HG02884 (cell line): ENCODE measurements around the gene TFB2M.

Source experiments
- ATAC-seq: cut with Tn5 transposase; IDR thresholded peaks from one replicate; pipeline ENCODE4 v1.9.1; 2021; ENCODE audit warnings: mild to moderate bottlenecking, moderate library complexity; ENCODE audit not compliant: unreplicated experiment

Gene TFB2M

GRCh38 chr1:246515390-246516005 is 50.6 kb downstream of the TFB2M start:
- no peak for ATAC-seq

- ATAC-seq: no peak
Measured at GRCh38 chr1:246513619-246514343, 52.3 kb downstream of the TFB2M start.

- ATAC-seq: no peak
Measured at GRCh38 chr1:246513041-246513440, 53.0 kb downstream of the TFB2M start.

- no peak for ATAC-seq
Measured at GRCh38 chr1:246512635-246513034, 53.4 kb downstream of the TFB2M start.

GRCh38 chr1:246512230-246512629 is 53.8 kb downstream of the TFB2M start:
- no peak for ATAC-seq

GRCh38 chr1:246511203-246511602 is 54.9 kb downstream of the TFB2M start:
- no peak for ATAC-seq

- no peak for ATAC-seq
Measured at GRCh38 chr1:246510147-246511030, 55.7 kb downstream of the TFB2M start.

- ATAC-seq: no peak
Measured at GRCh38 chr1:246508897-246509688, 57.0 kb downstream of the TFB2M start.

- peak; percentile 93 for ATAC-seq
Measured at GRCh38 chr1:246506674-246507481, 59.2 kb downstream of the TFB2M start, which contains the start of gene SMYD3. SMYD3 (minus strand) TSS chr1:246507279.

GRCh38 chr1:246506367-246506673 is 59.7 kb downstream of the TFB2M start:
- no peak for ATAC-seq

- no peak for ATAC-seq
Measured at GRCh38 chr1:246503341-246503740, 62.7 kb downstream of the TFB2M start.

- no peak for ATAC-seq
Measured at GRCh38 chr1:246497331-246497915, 68.6 kb downstream of the TFB2M start.

- no peak for ATAC-seq
Measured at GRCh38 chr1:246492611-246493245, 73.3 kb downstream of the TFB2M start.

GRCh38 chr1:246491551-246492053 is 74.5 kb downstream of the TFB2M start:
- ATAC-seq: no peak
